SK-N-SH treated with all-trans-retinoic acid at 6 μM for 48 hours (cell line): ENCODE data around the gene ADGRF5.

Experiments
- ARNTL ChIP-seq: fragments of 450-650 bp; formaldehyde crosslinking; IDR thresholded peaks from 2 replicates; pipeline ENCODE4 v1.5.0; 2020; ENCODE audit warnings: low read depth, mild to moderate bottlenecking, moderate library complexity, borderline replicate concordance
- ESRRG ChIP-seq: fragments of 250-450 bp; sonication (Bioruptor Pico); IDR thresholded peaks from 2 replicates; pipeline ENCODE4 v1.6.1; 2021; ENCODE audit warnings: mild to moderate bottlenecking
- RARB ChIP-seq: fragments of 250-450 bp; sonication (Bioruptor Pico); IDR thresholded peaks from 2 replicates; pipeline ENCODE4 v1.8.0; 2021; ENCODE audit warnings: mild to moderate bottlenecking, moderate library complexity
- ZC3H10 ChIP-seq: fragments of 250-450 bp; sonication (Bioruptor Pico); IDR thresholded peaks from 2 replicates; pipeline ENCODE4 v1.5.1; 2021; ENCODE audit warnings: mild to moderate bottlenecking, moderate library complexity
- ZFP3 ChIP-seq: fragments of 250-450 bp; sonication (Bioruptor Pico); IDR thresholded peaks from 2 replicates; pipeline ENCODE4 v1.5.0; 2020; ENCODE audit warnings: mild to moderate bottlenecking, moderate library complexity
- ZNF70 ChIP-seq: fragments of 450-650 bp; formaldehyde crosslinking; IDR thresholded peaks from 2 replicates; pipeline ENCODE4 v1.5.0; 2020; ENCODE audit warnings: mild to moderate bottlenecking, moderate library complexity
- TF ChIP-seq, protein P1 (sequence below): fragments of 250-450 bp; sonication (Bioruptor Pico); IDR thresholded peaks from 2 replicates; pipeline ENCODE4 v1.8.0; 2020; ENCODE audit warnings: mild to moderate bottlenecking, moderate library complexity, borderline replicate concordance

DNA sequence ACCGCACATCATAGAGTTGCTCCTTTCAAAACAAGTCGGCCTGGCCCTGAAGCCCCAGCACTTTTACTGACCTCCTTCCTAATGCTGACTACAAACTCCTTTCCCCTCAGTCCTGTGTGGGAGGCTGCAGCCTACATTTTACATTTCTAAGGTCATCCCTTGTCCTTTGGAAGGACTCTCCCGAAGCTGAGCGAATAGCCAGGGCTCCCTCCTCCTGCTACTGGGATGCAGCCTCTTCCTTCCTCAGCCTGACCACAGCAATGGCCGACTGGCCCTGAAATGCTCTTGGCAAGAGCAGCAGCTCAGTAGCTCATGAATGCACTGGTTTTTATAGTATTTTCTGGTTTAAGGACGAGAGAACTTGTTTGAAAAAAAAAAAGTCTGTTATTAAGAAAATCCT lies 679 bp downstream of the ADGRF5 start:
- TF ChIP-seq RARB (CRISPR knock-in tag): no peak
- no peak for TF ChIP-seq ZNF70 (CRISPR knock-in tag)
- TF ChIP-seq ESRRG (CRISPR knock-in tag): no peak
- no peak for TF ChIP-seq ZFP3
- TF ChIP-seq, protein P1, sequence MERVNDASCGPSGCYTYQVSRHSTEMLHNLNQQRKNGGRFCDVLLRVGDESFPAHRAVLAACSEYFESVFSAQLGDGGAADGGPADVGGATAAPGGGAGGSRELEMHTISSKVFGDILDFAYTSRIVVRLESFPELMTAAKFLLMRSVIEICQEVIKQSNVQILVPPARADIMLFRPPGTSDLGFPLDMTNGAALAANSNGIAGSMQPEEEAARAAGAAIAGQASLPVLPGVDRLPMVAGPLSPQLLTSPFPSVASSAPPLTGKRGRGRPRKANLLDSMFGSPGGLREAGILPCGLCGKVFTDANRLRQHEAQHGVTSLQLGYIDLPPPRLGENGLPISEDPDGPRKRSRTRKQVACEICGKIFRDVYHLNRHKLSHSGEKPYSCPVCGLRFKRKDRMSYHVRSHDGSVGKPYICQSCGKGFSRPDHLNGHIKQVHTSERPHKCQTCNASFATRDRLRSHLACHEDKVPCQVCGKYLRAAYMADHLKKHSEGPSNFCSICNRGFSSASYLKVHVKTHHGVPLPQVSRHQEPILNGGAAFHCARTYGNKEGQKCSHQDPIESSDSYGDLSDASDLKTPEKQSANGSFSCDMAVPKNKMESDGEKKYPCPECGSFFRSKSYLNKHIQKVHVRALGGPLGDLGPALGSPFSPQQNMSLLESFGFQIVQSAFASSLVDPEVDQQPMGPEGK (CRISPR knock-in tag): no peak
- no peak for TF ChIP-seq ARNTL
- no peak for TF ChIP-seq ZC3H10
